Measurements from ENCODE around the gene SFXN2. TPM values are rescaled to one million over a fixed set of nuclear protein-coding genes. Genes with fewer than 3 reads are reported as not detected.

Gene SFXN2
- total and polyA plus RNA-seq, 2 experiments from 2014 or later: 5.7 to 6.2 TPM

- ATAC-seq (no peak), DNase-seq (ENCODE audit: low spot score) (no peak)
- Mint-ChIP-seq H3K4me3 (no peak overlapping the region), H3K36me3 (ENCODE audit: low read depth) (peaks cover 63% of the 10 kb centered on the region), H3K4me1 (peaks cover 6% of the 10 kb centered on the region; the same call in 2 of the 3 replicates), H3K27ac (no peak overlapping the region), H3K27me3 (ENCODE audit: insufficient read depth, low read depth, poor library complexity) (peaks cover 3% of the 10 kb centered on the region), H3K9me3 (no peaks in the 10 kb centered on the region)
- Histone ChIP-seq H3K4me2 (no peak overlapping the region), H3K27ac (ENCODE audit: low read depth) (no peak overlapping the region), H3K9me2 (ENCODE audit: insufficient read depth) (no peaks in the 10 kb centered on the region), H3K79me2 (replicated peaks; ENCODE audit: insufficient read depth) (peaks cover 36% of the 10 kb centered on the region), H3K27me3 (ENCODE audit: insufficient read depth) (no peaks in the 10 kb centered on the region), H3K4me1 (ENCODE audit: insufficient read depth) (no peaks in the 10 kb centered on the region), H3K4me3 (no peak overlapping the region), H2AFZ (no peak overlapping the region), H4K20me1 (replicated peaks; ENCODE audit: insufficient read depth) (peaks cover 29% of the 10 kb centered on the region), H3K36me3 (ENCODE audit: insufficient read depth) (peaks cover 22% of the 10 kb centered on the region), H3F3A (replicated peaks; ENCODE audit: low read depth) (peaks cover 3% of the 10 kb centered on the region)
- no peak for TF ChIP-seq ZNF462 (CRISPR knock-in tag; IDR thresholded peaks at IDR 0.05)
- TF ChIP-seq JUNB (IDR thresholded peaks at IDR 0.05; ENCODE audit: unreplicated experiment): no peak
- TF ChIP-seq CREB1 (CRISPR knock-in tag; IDR thresholded peaks at IDR 0.05; ENCODE audit: low read depth): no peak
Observed at GRCh38 chr10:102726274-102726673, 11.8 kb downstream of the SFXN2 start.

GRCh38 chr10:102727037-102727818 is 12.8 kb downstream of the SFXN2 start:
- no peak overlapping the region for H3K27ac ChIP-seq (ENCODE audit: low read depth)
- Mint-ChIP-seq H3K4me3 (no peak overlapping the region), H3K36me3 (ENCODE audit: low read depth) (peaks cover 67% of the 10 kb centered on the region), H3K27me3 (ENCODE audit: insufficient read depth, low read depth, poor library complexity) (peaks cover 3% of the 10 kb centered on the region), H3K27ac (peak overlapping the region; percentile 73), H3K4me1 (no peaks in the 10 kb centered on the region), H3K9me3 (no peaks in the 10 kb centered on the region)
- ATAC-seq (no peak), DNase-seq (ENCODE audit: low spot score) (no peak)
- H3K4me2 ChIP-seq: no peak overlapping the region
- H3K79me2 ChIP-seq (replicated peaks; ENCODE audit: insufficient read depth): peaks cover 29% of the 10 kb centered on the region
- no peaks in the 10 kb centered on the region for H3K4me1 ChIP-seq (ENCODE audit: insufficient read depth)
- H3F3A ChIP-seq (replicated peaks; ENCODE audit: low read depth): peaks cover 3% of the 10 kb centered on the region
- no peaks in the 10 kb centered on the region for H3K27me3 ChIP-seq (ENCODE audit: insufficient read depth)
- no peak overlapping the region for H2AFZ ChIP-seq
- H3K9me2 ChIP-seq (ENCODE audit: insufficient read depth): no peaks in the 10 kb centered on the region
- peaks cover 22% of the 10 kb centered on the region for H4K20me1 ChIP-seq (replicated peaks; ENCODE audit: insufficient read depth)
- peaks cover 25% of the 10 kb centered on the region for H3K36me3 ChIP-seq (ENCODE audit: insufficient read depth)
- H3K4me3 ChIP-seq: no peak overlapping the region
- no peak for TF ChIP-seq EZH2 (IDR thresholded peaks at IDR 0.05; ENCODE audit: low read depth, unreplicated experiment)
- no peak for TF ChIP-seq ETS1 (IDR thresholded peaks at IDR 0.05)
- no peak for TF ChIP-seq EZH2phosphoT487 (IDR thresholded peaks at IDR 0.05; ENCODE audit: unreplicated experiment)
- no peak for TF ChIP-seq CREB1 (CRISPR knock-in tag; IDR thresholded peaks at IDR 0.05; ENCODE audit: low read depth)
- no peak for TF ChIP-seq STAT1 (IDR thresholded peaks at IDR 0.05; ENCODE audit: unreplicated experiment)
- no peak for TF ChIP-seq NANOG (IDR thresholded peaks at IDR 0.05; ENCODE audit: borderline replicate concordance)
- TF ChIP-seq REST (IDR thresholded peaks at IDR 0.05; ENCODE audit: unreplicated experiment): no peak
- TF ChIP-seq JUNB (IDR thresholded peaks at IDR 0.05; ENCODE audit: unreplicated experiment): no peak
- no peak for TF ChIP-seq ZNF114 (CRISPR knock-in tag; IDR thresholded peaks at IDR 0.05)

All from GM23338 (cell line).